Caco-2 (cell line): ENCODE data around the gene IGSF8. TPM values are rescaled to one million over a fixed set of nuclear protein-coding genes. Genes with fewer than 3 reads are reported as not detected.
"Not testable (repeated sequence)": the region's sequence is repeated elsewhere in the genome, so short reads cannot be mapped to it uniquely, and the experiment has no call there.

Source experiments
- BruUV-seq: library from RNA; stranded (reverse); fragments of 400-500 nt; replicated peaks from 2 replicates; lab custom pipeline; 2021; lab: Mats Ljungman, UMichigan
- CTCF ChIA-PET: fragments of 300-600 bp; sonication (Branson Sonifier 250); formaldehyde crosslinking; loops from one replicate; lab custom pipeline; 2022; ENCODE audit warnings: antibody characterized with exemption; lab: Charles Lee
- POLR2A ChIA-PET: fragments of 300-600 bp; sonication (Branson Sonifier 250); formaldehyde crosslinking; loops from one replicate; lab custom pipeline; 2022; ENCODE audit warnings: antibody characterized with exemption; lab: Charles Lee
- DNase-seq, 2 experiments: peaks; one replicate each; pipeline versions ENCODE4 v3.0.0 to v3.0.0-alpha.2; 2020 to 2022
- H3K27me3 ChIP-seq: replicated peaks from 2 replicates; pipeline ENCODE4 v1.6.0; 2011; ENCODE audit warnings: low read length; ENCODE audit not compliant: control insufficient read depth, insufficient read depth
- H3K36me3 ChIP-seq: 2 replicates; pipeline ENCODE4 v1.5.1; 2011; ENCODE audit warnings: low read length; ENCODE audit not compliant: control insufficient read depth, insufficient read depth
- H3K4me1 ChIP-seq: fragments of 250-450 bp; sonication (Bioruptor Pico); 2 replicates; pipeline ENCODE4 v1.5.1; 2020; ENCODE audit warnings: mild to moderate bottlenecking
- H3K4me3 ChIP-seq: 2 replicates; pipeline ENCODE4 v1.5.1; 2011; ENCODE audit warnings: low read depth, mild to moderate bottlenecking, control low read depth, low read length
- H3K9me3 ChIP-seq: fragments of 250-450 bp; sonication (Bioruptor Pico); 2 replicates; pipeline ENCODE4 v1.5.1; 2020; ENCODE audit warnings: mild to moderate bottlenecking, moderate library complexity
- H3K27ac Mint-ChIP-seq: one replicate; pipeline ENCODE4 v1.8.0; 2022; ENCODE audit warnings: mixed read lengths; ENCODE audit not compliant: unreplicated experiment
- H3K27me3 Mint-ChIP-seq: one replicate; pipeline ENCODE4 v1.8.0; 2022; ENCODE audit warnings: mixed read lengths; ENCODE audit not compliant: insufficient read depth, unreplicated experiment
- H3K36me3 Mint-ChIP-seq: one replicate; pipeline ENCODE4 v1.8.0; 2022; ENCODE audit warnings: mild to moderate bottlenecking, mixed read lengths; ENCODE audit not compliant: insufficient read depth, unreplicated experiment
- H3K4me1 Mint-ChIP-seq: one replicate; pipeline ENCODE4 v1.8.0; 2022; ENCODE audit warnings: low read depth, mixed read lengths; ENCODE audit not compliant: unreplicated experiment
- H3K4me3 Mint-ChIP-seq: one replicate; pipeline ENCODE4 v1.8.0; 2022; ENCODE audit warnings: mild to moderate bottlenecking, moderate library complexity, mixed read lengths; ENCODE audit not compliant: unreplicated experiment
- H3K9me3 Mint-ChIP-seq: one replicate; pipeline ENCODE4 v1.8.0; 2022; ENCODE audit warnings: mixed read lengths; ENCODE audit not compliant: unreplicated experiment
- CTCF ChIP-seq, 2 experiments: fragments of 200-600 bp in 1 of 2; IDR thresholded peaks; 1 replicate in 1 of 2; 2 replicates in 1 of 2; pipeline versions ENCODE4 v1.5.1 to v1.8.0; 2011 to 2022; ENCODE audit warnings: antibody characterized with exemption in 1 of 2, control low read depth in 1 of 2, inconsistent platforms in 1 of 2, low read depth in 1 of 2, low read length in 1 of 2, mild to moderate bottlenecking in 1 of 2, moderate library complexity in 1 of 2; ENCODE audit not compliant: insufficient read depth in 1 of 2, severe bottlenecking in 1 of 2, unreplicated experiment in 1 of 2
- intact Hi-C: fragments of 100-400 bp; cut with micrococcal nuclease; formaldehyde crosslinking; loops from one replicate; pipeline ENCODE4 v1.10.0; 2022; ENCODE audit not compliant: unreplicated experiment
- total RNA-seq: library from RNA; stranded (reverse); gene quantifications from 2 replicates; pipeline ENCODE4 v1.2.3, GENCODE V29; 2022

The IGSF8 gene
- total RNA-seq, 1 experiment from 2014 or later, result 15.4 TPM

- Mint-ChIP-seq H3K27ac (no peak overlapping the region), H3K27me3 (no peaks in the 10 kb centered on the region), H3K4me1 (peaks cover 31% of the 10 kb centered on the region), H3K9me3 (no peaks in the 10 kb centered on the region), H3K4me3 (no peak overlapping the region), H3K36me3 (no peaks in the 10 kb centered on the region)
- BruUV-seq, result no TSS peak
- DNase-seq, result no peak
- no peak for TF ChIP-seq CTCF (IDR thresholded peaks at IDR 0.05; ENCODE audit: insufficient read depth in 1 of 2, low read depth in 1 of 2, low read length in 1 of 2, severe bottlenecking in 1 of 2, unreplicated experiment in 1 of 2)
- no peaks in the 10 kb centered on the region for H3K9me3 ChIP-seq
- no peak overlapping the region for H3K4me3 ChIP-seq
- CTCF ChIA-PET, result interaction anchor here (0.5 kb wide), 1 partner anchor 22 kb away, joined by 3 read pairs; no protein-coding TSS in a partner anchor
- intact Hi-C loops, result no loop called here
- H3K36me3 ChIP-seq, result no peaks in the 10 kb centered on the region
- POLR2A ChIA-PET, result no interaction called here
- no peaks in the 10 kb centered on the region for H3K27me3 ChIP-seq
- peaks cover 25% of the 10 kb centered on the region for H3K4me1 ChIP-seq
Observed at GRCh38 chr1:160128636-160129035, 30.2 kb upstream of the IGSF8 start.

- Mint-ChIP-seq H3K9me3 (no peaks in the 10 kb centered on the region), H3K36me3 (no peaks in the 10 kb centered on the region), H3K4me3 (no peak overlapping the region), H3K27me3 (no peaks in the 10 kb centered on the region), H3K4me1 (peaks cover 31% of the 10 kb centered on the region), H3K27ac (peak overlapping the region; percentile 61)
- no peak for TF ChIP-seq CTCF (IDR thresholded peaks at IDR 0.05; ENCODE audit: insufficient read depth in 1 of 2, low read depth in 1 of 2, low read length in 1 of 2, severe bottlenecking in 1 of 2, unreplicated experiment in 1 of 2)
- intact Hi-C loops, result no loop called here
- CTCF ChIA-PET, result interaction anchor here (0.5 to 1.0 kb wide), 2 partner anchors 22 to 39 kb away, joined by 3 read pairs; no protein-coding TSS in a partner anchor
- H3K4me3 ChIP-seq, result no peak overlapping the region
- BruUV-seq, result no TSS peak
- DNase-seq, result no peak
- H3K4me1 ChIP-seq, result peaks cover 26% of the 10 kb centered on the region
- POLR2A ChIA-PET, result no interaction called here
- no peaks in the 10 kb centered on the region for H3K36me3 ChIP-seq
- no peaks in the 10 kb centered on the region for H3K9me3 ChIP-seq
- no peaks in the 10 kb centered on the region for H3K27me3 ChIP-seq
Observed at GRCh38 chr1:160127865-160128523, 29.6 kb upstream of the IGSF8 start.

DNA sequence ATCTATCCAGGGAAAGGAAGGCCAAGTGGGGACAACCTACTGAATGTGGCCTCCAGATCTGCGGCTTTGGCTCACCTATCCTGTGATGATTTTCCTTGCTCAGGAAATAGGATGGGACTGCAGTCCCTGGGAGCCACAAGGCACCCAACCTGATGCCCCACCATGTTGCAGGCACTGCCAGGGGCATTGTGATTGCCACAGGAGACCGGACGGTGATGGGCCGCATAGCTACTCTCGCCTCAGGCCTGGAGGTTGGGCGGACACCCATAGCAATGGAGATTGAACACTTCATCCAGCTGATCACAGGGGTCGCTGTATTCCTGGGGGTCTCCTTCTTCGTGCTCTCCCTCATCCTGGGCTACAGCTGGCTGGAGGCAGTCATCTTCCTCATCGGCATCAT, 29.0 kb upstream of the IGSF8 start:
- no TSS peak for BruUV-seq
- Histone ChIP-seq H3K27me3 (no peaks in the 10 kb centered on the region), H3K4me3 (no peak overlapping the region), H3K4me1 (peaks cover 26% of the 10 kb centered on the region), H3K9me3 (no peaks in the 10 kb centered on the region), H3K36me3 (no peaks in the 10 kb centered on the region)
- no peak for DNase-seq
- H3K4me1 Mint-ChIP-seq, result peaks cover 31% of the 10 kb centered on the region
- H3K9me3 Mint-ChIP-seq, result no peaks in the 10 kb centered on the region
- H3K27ac Mint-ChIP-seq, result no peak overlapping the region
- ChIA-PET POLR2A (no interaction called here), CTCF (interaction anchor here (1.0 kb wide), 1 partner anchor 40 kb away, joined by 3 read pairs; no protein-coding TSS in a partner anchor)
- intact Hi-C loops, result no loop called here
- TF ChIP-seq CTCF (IDR thresholded peaks at IDR 0.05; ENCODE audit: insufficient read depth in 1 of 2, low read depth in 1 of 2, low read length in 1 of 2, severe bottlenecking in 1 of 2, unreplicated experiment in 1 of 2), result no peak
- H3K27me3 Mint-ChIP-seq, result no peaks in the 10 kb centered on the region
- H3K4me3 Mint-ChIP-seq, result no peak overlapping the region
- H3K36me3 Mint-ChIP-seq, result no peaks in the 10 kb centered on the region

- DNase-seq, H3K36me3 Mint-ChIP-seq, CTCF ChIA-PET, H3K4me3 ChIP-seq, H3K9me3 ChIP-seq, H3K27ac Mint-ChIP-seq, H3K36me3 ChIP-seq, H3K27me3 Mint-ChIP-seq, POLR2A ChIA-PET, H3K9me3 Mint-ChIP-seq, intact Hi-C loops, H3K4me3 Mint-ChIP-seq, H3K27me3 ChIP-seq, BruUV-seq: not testable (repeated sequence)
- H3K4me1 ChIP-seq, result peaks cover 26% of the 10 kb centered on the region
- peaks cover 24% of the 10 kb centered on the region for H3K4me1 Mint-ChIP-seq
Observed at GRCh38 chr1:160126342-160126741, 27.9 kb upstream of the IGSF8 start.
